Activated CD4-positive, alpha-beta T cell treated with anti-CD3 and anti-CD28 coated beads, Interleukin-2, amount 50 U/mL, for 48 hours (primary cell): Measurements from ENCODE around the gene SIK3.

Source experiments
- DNase-seq, 2 experiments: peaks; one replicate each; pipeline ENCODE4 v3.0.0-alpha.2; 2020

SIK3 gene

DNA sequence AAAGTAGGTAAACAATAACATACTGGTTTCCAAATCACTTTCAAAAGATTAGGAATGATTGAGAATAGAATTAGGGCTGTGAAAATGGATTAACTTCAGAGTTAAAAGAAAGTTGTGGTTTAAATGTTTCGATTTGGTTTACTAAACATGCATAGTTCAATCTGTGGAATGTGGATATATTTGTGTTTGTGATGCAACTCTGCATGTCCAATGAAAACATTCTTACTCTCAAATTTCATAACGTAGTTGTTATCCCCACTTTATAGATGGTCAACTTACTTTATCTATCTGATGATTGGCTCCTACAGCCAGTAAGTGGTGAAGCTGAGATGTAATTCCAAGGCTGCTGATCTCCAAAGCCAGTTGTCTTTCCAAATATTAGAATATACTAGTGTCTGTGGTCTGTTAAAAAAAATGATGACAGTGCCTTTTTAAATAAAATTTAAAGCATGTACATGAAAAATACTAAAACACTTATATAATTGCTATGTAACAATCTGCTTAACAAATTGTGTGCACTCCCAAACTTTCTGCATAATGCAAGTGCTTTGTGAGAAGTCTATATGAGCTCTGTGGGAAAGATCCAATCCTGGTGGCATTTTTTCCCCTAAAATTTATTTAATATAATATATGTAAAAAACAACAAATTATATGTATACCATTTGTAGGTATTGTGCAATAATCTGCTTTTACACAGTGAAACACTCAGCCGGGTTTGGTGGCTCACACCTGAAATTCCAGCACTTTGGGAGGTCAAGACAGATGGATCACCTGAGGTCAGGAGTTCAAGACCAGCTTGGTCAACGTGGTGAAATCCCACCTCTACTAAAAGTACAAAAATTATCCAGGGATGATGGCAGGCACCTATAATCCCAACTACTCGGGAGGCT, 9.7 kb upstream of the SIK3 start:
- no peak for DNase-seq

DNA sequence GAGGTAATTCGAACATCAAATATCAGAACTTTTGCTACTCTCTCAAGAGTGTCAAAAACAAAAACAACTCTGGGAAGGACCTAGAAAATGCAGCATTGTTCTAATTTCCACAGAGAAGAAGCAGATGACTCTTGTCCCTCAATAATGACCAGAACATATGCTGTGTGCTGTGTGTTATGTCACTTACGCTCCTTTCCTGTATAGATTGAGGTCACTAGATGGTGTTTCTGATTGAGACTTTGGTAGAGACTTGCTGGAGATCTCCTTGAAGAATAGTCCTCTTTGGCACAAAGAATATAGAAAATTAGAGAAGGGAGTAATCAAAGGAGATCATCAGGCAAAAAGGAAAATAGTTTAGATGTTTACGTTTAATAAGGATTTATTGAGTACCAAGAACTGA, 2.3 kb upstream of the SIK3 start:
- no peak for DNase-seq

DNA sequence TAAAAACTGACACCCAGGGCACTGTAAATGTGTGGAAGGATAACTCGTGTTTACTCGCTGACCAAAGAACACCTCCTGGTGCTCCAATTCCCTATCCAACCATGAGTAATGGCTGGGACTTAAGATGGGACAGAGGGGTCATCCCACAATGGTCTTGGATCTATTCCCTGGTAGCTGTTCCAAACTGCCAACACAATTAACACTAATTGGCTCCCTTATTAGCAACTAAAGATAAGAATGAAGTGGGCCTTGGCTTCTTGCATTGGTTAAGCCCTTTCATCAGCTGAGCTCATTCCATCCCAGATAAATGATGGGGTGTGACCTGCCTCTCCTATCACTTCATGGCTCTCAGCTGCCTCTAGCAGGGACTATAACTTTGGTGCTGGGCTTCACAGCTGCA, 1.5 kb upstream of the SIK3 start:
- no peak for DNase-seq

DNA sequence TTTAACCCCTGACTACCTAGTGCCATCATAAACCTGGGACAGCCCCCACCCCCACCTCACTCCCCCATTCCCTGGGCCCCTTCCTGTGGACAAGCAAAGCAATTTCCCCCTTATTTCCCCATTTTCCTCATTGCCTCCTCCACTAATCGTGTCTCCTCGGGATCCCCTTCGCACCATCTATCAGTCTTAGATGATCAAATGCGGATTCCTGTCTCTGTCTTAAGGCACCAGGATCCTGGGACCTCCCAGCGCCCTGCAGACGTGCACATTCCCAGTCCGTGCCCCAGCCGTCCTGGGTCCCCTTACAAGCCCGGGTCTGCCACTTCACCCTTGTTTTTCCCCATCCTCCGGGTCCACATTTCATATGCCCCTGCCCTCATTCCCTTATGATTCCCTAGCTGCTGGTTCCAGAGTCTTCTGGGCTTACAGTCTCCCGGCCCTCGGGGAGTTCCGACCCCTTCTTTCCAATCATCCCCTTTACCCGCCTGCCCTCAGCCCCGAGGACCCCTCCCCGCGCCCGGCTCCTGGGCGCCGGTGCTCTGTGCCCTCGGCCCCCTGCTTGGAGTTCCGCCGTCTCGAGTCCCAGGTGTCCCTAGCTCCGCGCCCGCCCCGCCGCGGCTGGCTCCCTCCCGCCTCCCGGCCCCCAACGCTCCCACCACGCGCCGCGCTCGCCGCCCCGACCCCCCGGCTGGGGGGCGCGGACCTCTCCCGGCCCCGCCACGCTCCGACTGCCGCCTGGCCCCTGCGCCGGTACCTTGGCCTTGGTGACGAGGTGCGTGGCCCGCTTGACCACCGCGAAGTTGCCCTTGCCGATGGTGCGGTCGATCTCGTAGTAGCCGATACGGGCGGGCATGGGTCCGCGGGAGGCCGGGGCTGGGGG, 599 bp downstream of the SIK3 start:
- DNase-seq = peak; percentile 29 to 41

DNA sequence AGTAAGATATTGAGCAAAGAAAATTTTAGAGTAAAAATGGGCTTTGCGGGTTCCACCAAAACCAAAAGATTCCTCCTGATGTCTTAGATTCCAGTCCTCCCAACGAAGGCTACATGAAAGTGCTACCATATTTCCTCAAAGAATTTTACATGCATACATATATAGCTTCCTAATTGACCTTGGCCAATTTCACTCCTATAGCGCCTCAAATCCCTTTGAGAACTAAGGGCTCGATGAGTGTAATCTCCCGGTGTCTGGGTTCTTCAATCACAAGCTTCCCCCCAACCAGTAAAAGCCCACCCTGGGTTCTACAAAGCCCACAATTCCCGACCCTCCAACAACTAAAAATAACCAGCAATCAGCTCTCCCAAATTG, 1.2 kb downstream of the SIK3 start:
- DNase-seq = no peak

DNA sequence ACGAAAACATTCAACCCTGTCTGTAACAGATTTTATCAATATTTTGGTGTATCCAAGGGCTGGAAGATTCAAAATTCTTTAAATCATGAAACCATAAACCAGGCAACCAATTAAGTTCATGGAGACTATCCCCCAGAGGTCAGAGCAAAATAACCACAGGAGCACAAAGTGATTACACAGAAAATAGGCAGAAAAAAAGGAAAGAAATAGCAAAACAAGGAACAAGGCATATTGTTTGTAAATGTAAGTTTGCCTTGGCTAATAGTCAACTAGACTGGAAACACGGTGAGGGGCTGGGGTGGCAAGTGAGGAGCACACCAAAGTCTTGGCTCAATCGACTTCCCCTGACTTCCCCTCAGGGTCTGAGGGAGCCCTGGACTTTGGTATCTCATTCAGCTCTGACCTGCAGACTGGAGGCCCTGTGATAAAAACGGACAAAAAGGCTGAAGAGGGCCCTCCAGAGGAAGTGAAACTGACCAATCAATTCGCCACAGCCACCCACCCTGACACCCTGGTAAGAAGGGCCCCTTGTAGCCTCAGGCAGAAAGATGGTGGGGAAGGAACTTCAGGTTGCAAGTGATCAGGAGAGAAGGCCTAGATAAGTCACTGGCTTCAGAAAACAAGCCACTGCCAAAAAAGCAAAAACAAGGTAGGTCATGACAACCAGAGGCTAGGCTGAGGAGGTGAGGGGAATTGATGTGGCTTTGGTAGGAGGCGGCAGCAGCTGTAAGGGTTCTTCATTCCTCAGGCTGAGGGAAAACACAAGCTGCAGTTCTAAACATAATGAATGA, 1.8 kb downstream of the SIK3 start:
- peak in 1 of 2 experiments; percentile 34 for DNase-seq

DNA sequence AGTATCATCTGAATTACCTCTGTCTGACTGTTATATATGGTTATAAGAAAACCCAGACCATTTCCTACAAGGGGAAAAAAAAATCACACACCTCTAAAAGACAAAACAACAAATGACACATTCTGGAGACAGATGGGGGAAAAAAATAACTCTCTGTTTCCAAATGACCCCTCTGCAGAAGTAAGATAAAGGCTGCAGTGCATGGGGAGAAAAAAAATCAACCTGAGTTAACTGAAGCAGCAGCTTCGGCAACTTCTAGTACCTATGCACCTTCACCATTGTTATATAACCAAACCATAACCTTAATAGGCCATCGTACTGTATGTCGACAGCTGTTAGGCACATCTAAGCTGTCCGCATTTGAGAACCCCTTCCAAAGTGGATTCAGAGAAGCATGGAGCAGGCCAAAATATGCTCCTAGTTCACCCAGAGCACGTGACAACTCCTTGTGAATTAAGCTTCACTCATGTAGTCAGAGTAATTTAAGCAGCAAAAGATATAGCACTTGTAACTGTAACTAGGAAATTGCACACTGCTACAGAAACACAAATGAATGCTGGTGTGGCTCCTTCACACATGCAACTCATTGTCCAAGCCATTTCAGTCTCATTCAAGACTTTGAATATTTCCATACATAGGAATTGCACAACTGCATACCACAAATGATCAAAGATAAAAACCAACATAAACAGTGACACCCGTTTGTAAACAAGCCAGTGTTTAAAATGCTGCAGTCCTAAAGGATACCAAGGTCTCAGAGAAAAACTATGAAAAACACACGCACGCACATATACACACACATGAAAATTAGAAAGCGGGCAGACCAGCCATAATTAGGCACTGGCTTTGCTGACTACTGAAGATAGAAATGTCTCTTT, 2.7 kb downstream of the SIK3 start:
- DNase-seq = no peak

DNA sequence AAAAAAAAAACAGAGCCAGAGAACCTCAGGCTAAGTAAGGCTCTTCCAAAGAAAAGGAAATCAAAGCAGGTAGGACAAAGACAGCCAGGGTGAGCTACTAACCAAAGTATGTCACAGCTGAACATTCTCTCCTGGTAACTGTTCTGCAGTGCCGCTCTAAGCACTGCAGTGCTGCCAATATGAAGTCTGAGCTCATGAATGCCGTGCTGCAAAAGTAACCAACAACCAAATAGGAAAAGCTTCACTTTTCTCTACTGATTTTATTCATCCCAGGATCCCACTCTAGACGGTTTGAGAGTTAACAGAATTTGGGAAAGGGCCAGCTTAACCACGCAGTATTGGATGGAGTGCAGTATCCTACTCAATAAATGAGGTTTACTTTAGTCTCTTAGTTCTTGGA, 3.5 kb downstream of the SIK3 start:
- no peak for DNase-seq

DNA sequence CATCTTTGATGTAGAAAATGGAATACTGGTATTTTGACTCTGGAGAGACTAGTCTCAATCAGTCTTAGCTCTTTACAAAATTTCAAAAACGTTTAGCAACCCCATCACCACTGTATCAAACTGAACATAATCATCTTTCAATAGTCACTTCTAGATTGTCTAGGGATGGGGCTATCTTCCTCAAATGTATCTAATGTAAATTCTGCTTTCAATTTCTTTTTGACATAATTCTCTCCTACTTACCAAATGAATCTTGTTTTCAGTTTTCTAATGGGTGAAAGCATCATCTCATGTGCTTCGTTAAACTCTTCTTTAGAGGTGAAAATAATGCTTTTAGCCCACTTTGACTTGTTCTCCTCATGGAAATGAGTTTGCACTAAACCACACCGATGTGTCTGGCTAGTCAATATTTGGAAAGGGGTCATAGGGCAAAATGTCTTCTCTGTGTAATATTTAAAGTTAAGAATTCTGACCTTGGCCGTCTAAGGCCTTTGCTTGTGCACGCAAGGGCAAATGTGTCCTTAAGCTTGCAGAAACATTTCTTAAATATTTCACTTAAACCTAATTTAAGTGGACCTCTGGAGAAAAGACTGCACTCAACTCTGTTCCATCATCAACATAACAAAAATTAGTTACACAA, 5.2 kb downstream of the SIK3 start:
- no peak for DNase-seq

DNA sequence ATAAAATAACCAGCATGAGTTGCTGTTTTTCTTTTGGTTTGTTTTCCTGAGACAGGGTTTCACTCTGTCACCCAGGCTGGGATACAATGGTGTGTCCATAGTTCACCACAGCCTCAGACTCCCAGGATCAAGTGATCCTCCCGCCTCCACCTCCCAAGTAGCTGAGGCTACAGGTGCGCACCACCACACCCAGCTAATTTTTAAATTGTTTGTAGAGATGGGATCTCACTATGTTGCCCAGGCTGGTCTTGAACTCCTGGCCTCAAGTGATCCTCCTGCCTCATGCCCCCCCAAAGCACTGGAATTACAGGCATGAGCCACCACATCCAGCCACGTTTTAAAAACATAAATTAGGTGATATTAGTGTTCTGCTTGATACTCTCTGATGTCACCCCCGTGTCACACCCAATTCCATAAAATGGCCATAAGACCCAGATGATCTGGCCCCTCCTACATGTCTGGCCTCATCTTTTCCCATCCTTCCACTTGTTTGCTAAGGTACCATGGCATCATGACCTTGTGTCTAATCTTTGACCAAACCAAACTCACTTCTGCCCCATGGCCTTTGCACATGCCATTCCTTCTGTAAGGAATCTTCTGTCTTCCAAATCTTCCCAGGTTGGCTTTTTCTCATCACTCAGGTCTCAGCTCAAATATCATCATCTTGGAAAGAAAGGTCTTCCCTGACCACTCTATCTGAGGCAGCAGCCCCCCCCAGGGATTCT, 6.3 kb downstream of the SIK3 start:
- DNase-seq = no peak

DNA sequence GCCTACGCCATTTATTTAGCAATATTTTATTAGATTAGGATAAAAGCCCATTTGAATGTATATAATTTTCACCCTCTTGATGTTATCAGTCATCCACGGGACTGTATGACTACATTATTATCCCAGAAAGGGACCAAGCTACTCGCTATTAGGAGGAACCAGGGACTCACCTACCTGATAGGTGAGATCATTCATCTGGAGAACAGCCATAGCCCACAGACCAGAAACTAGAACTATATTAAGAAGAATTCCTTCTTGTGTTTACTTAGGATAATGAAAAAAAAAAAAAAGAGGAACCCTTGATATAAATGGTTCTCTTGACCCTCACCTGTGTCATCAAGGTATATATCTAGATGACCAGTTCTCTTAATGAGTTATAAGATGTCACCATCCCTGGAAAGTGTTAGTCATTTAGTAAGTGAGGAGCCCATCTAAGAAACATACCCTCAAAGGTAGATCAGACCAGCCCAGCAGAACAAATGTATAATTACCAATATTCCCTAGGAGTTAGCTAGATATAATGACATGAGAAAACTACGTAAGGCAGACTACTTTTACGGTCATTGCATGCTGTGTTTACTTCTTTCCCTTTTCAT, 8.0 kb downstream of the SIK3 start:
- no peak for DNase-seq

DNA sequence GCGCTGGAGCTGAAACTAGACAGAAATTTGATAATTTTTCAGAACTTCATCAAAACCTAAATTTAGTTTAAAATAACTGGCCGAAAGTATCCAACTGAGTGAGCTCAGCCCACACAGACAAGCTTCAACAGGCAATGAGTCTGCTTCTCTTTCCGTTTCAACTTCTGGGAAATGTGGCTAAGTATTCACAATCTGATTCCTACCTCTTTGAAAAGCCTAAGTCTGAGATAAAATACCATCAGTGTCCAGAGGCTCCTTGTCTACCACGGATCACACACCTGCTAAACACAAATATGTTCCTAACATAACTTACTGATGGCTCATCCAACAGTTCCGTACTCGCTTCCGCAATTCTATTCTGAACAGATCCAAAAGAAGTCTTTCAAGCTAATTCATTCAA, 8.5 kb downstream of the SIK3 start:
- no peak for DNase-seq

DNA sequence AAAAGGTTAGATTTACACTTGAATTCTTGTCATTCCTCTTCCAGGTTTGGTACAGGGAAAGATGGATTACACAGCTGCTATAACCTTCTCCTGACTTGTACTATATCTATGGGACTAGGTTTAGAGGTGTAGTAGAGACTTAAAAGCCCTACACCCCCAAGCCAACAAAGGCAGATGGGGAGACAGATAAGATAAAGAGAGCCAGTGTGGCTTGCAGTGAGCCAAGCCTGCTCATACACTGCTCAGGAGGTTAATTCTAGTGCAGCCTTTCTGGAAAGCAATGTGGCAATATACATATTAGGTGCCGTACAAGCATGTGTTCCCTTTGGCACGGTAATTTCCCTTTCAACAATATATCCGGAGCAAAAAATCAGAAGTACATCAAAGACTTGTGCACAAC, 10.8 kb downstream of the SIK3 start:
- no peak for DNase-seq

DNA sequence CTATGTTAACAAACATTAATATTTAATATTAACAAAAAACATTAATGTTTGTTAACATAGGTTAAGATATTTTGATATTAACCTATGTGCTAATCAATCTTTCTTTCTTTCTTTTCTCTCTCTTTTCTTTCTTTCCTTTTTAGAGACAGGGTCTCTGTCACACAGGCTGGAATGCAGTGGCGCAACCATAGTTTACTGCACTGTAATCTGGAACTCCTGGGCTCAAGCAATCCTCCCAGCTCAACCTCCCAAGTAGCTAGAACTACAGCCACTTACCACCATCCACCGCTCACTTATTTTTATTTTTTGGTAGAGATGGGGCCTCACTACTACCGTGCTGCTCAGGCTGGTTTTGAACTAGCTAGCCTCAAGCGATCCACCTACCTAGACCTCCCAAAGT, 13.2 kb downstream of the SIK3 start:
- no peak for DNase-seq

DNA sequence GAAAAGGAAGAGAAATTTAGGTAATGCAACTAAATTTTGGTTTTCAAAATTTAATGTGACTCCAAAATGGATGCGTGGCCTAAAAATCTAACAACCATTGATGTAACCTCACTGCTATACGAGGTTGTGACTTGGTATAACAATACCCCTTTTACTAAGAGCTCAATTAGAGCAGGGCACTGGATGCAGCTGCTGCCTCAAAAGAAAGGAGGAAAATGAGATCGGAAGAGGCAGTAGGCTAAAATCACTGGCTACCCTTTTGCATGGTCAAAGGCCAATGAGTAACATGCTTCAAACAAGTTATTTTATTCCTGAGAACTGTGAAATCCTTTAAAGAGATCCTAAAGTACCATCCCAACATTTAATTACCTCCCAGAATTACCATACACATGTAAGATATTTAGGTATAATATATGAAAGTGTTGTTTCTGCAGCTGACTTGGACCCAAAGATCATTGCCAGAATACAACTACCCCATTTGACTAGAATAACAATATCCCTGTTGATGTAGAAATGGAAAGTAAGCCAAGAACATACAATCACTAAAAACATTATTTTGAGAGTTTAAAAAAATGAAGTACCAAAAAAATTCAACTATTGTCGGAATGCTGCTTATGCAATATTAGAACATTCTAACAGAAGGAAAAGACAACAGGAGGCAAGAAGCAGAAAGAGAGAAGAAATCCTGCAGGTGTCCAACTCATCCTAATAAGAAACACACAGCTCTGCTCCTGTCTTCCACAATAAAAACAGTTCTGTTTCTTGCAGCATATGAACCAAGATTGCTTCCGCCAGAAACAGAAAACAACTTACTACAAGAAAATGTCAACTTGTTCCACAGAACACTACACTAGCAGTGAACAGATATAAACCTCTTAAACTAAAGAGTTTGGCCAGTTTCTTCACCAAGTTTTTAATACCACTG, 15.0 kb downstream of the SIK3 start:
- DNase-seq = no peak

DNA sequence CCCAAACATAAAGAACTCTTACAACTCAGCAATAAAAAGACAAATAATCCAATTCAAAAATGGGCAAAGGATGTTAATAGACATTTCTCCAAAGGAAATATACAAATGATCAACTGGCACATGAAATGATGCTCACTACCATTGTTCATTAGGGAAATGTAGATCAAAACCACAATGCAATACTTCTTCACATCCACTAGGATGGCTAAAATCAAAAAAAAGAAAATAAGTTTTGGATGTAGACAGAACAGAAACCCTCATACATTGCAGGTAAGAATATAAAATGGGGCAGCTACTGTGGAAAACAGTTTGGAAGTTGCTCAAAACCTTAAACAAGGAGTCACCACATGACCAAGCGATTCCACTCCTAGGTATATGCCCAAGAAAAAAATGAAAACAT, 16.3 kb downstream of the SIK3 start:
- DNase-seq = no peak

DNA sequence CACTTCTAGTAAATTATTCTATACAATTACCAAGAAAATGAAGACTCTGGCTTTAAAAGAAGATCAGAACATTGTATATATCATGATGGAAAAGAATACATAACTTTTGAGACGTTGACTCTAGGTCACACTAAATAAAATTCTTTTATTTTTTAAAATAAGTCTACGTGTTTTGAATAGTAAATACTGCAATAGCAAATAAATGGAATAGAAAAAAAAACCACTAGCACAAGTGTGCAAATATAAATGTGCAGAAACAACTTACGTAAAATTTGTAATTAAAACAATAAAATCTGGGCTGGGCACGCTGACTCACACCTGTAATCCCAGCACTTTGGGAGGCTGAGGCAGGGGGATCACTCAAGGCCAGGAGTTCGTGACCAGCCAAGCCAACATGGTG, 17.9 kb downstream of the SIK3 start:
- DNase-seq = no peak

DNA sequence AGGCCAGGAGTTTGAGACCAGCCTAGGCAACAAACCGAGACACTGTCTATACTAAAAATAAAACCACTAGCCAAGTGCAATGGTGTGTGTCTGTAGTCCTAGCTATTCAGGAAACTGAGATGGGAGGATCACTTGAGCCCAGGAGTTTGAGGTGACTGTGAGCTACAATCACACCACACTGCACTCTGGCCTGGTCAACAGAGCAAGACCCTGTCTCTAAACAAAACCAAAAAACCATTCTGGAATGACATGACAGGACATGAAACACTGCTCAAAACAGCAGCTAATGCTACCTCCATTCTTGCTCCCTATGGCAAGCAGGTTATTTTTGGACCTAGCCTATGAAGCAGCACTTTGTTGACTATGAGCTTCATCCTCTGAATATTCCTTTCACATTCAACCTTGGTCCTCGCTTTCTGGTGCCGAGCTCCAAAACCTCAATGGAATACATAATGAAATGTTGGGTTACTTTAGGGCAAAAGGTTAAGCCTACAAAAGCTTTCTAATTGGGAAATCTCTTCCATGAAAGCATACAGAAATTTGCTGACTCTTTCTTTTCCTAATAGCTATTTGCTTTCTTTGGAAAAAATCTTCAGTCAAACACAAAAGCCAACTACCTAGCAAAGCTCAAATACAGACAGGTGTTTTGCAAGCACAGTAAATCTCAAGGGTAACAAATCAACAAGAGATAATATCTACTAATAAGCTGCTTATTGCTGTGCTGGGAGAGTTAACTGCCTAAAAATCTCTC, 21.1 kb downstream of the SIK3 start:
- DNase-seq = no peak

DNA sequence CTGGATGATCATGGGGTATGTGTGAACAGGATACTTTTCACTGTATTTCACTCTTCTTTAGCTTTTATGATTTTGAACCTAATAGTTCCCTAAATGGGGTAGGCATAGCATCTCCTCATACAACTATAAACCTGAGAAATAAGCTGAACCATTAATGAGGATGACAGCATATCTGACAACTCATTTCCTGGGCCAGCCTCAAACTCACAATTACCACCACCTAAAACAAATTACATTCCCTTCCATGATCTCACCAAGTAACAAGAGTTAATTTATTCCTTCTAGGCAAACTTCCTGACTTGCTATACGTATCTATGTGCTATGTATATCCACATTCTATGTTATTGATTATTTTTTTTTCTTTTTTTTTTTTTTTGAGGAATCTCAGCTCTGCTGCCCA, 23.0 kb downstream of the SIK3 start:
- no peak for DNase-seq
